HG02798 (cell line): ENCODE measurements around the gene DHODH.

Experiments used
- ATAC-seq: cut with Tn5 transposase; IDR thresholded peaks from one replicate; pipeline ENCODE4 v1.9.1; 2021; ENCODE audit warnings: mild to moderate bottlenecking; ENCODE audit not compliant: unreplicated experiment, poor library complexity

DHODH gene

GRCh38 chr16:72013389-72013788 is 4.8 kb downstream of the DHODH start:
- ATAC-seq = no peak

- ATAC-seq = no peak
Measured at GRCh38 chr16:72013888-72014581, 5.5 kb downstream of the DHODH start.

- no peak for ATAC-seq
Measured at GRCh38 chr16:72014675-72015074, 6.1 kb downstream of the DHODH start.

- no peak for ATAC-seq
Measured at GRCh38 chr16:72015124-72015523, 6.6 kb downstream of the DHODH start.

GRCh38 chr16:72018470-72018869 is 9.9 kb downstream of the DHODH start:
- ATAC-seq = no peak

- ATAC-seq = no peak
Measured at GRCh38 chr16:72021043-72021442, 12.5 kb downstream of the DHODH start.

GRCh38 chr16:72022127-72022526 is 13.6 kb downstream of the DHODH start:
- no peak for ATAC-seq

GRCh38 chr16:72023962-72024361 is 15.4 kb downstream of the DHODH start:
- ATAC-seq = no peak

- ATAC-seq = no peak
Measured at GRCh38 chr16:72024862-72025382, 16.4 kb downstream of the DHODH start.

- ATAC-seq = no peak
Measured at GRCh38 chr16:72025404-72026114, 17.0 kb downstream of the DHODH start.

GRCh38 chr16:72027669-72028378 is 19.3 kb downstream of the DHODH start:
- no peak for ATAC-seq

- ATAC-seq = no peak
Measured at GRCh38 chr16:72029567-72030271, 21.2 kb downstream of the DHODH start.

- no peak for ATAC-seq
Measured at GRCh38 chr16:72033437-72033836, 24.9 kb downstream of the DHODH start.

GRCh38 chr16:72036098-72036497 is 27.6 kb downstream of the DHODH start:
- ATAC-seq = no peak

GRCh38 chr16:72042157-72042660 is 33.7 kb downstream of the DHODH start:
- no peak for ATAC-seq

- no peak for ATAC-seq
Measured at GRCh38 chr16:72043058-72043457, 34.5 kb downstream of the DHODH start.

GRCh38 chr16:72043539-72043938 is 35.0 kb downstream of the DHODH start:
- ATAC-seq = no peak

- no peak for ATAC-seq
Measured at GRCh38 chr16:72044296-72044695, 35.8 kb downstream of the DHODH start.

- ATAC-seq = no peak
Measured at GRCh38 chr16:72044825-72045359, 36.3 kb downstream of the DHODH start.

- ATAC-seq = no peak
Measured at GRCh38 chr16:72049110-72049509, 40.6 kb downstream of the DHODH start.
